HCT116 (cell line): ENCODE results near the gene CCDC174.

Experiments used
- ATF3 ChIP-seq: IDR thresholded peaks from 2 replicates; pipeline ENCODE4 v1.6.1; 2012
- CTCF ChIP-seq, 3 experiments: fragments of 200-600 bp in 1 of 3; sonication (generic) in 1 of 3; IDR thresholded peaks in 2 of 3; conservative IDR thresholded peaks in 1 of 3; 2 replicates each; pipeline ENCODE4 v1.5.1; 2012 to 2017; ENCODE audit warnings: low read depth in 2 of 3, low read length in 2 of 3, antibody characterized with exemption in 1 of 3, borderline replicate concordance in 1 of 3, control low read depth in 1 of 3, mild to moderate bottlenecking in 1 of 3, mixed read lengths in 1 of 3, mixed run types in 1 of 3, moderate library complexity in 1 of 3; ENCODE audit not compliant: insufficient read depth in 1 of 3
- POLR2A ChIP-seq: IDR thresholded peaks from 2 replicates; pipeline ENCODE4 v1.7.0; 2011; ENCODE audit warnings: borderline replicate concordance; ENCODE audit not compliant: insufficient read depth, insufficient read length; ENCODE audit errors: extremely low read depth
- POLR2AphosphoS5 ChIP-seq: IDR thresholded peaks from 2 replicates; pipeline ENCODE4 v1.6.1; 2011; ENCODE audit warnings: mild to moderate bottlenecking, low read depth, low read length, moderate library complexity

DNA sequence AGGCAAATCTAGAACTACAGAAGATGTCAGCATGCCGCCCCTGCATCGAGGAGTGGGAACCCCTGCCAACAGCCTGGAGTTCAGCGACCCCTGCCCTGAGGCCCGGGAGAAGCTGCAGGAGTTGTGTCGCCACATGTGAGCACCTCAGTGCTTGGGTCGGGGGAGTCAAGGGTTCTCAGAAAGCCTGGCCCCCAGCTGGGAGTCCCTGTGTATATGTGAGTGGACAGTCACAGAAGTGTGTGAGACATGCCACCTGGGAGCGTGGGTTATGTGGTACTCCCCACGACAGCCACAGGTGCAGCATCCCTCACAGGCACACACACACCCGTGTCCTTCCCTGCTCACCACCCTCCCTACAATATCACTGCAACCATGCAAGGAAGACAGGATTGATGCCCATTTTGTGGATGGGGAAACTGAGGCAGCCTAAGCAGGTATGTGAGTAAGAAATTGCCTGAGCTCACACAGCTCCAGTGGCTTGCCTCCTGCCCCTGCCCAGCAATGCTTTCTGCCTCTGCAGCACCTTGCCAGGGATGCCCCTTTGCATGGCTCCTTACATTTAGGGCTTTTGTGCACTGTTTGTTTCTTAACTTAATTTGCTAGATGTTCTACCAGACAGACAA lies 51.7 kb downstream of the CCDC174 start:
- TF ChIP-seq ATF3 (no peak), POLR2AphosphoS5 (no peak), CTCF (IDR thresholded peaks at IDR 0.05 in 2 of 3, conservative IDR thresholded peaks at IDR 0.05 in 1 of 3; ENCODE audit: borderline replicate concordance in 1 of 3, insufficient read depth in 1 of 3, low read depth in 2 of 3, low read length in 2 of 3) (no peak), POLR2A (no peak)
